ENCODE results near the gene TSGA10.
"Not testable (repeated sequence)": the region's sequence is repeated elsewhere in the genome, so short reads cannot be mapped to it uniquely, and the experiment has no call there.

The TSGA10 gene, protein sequence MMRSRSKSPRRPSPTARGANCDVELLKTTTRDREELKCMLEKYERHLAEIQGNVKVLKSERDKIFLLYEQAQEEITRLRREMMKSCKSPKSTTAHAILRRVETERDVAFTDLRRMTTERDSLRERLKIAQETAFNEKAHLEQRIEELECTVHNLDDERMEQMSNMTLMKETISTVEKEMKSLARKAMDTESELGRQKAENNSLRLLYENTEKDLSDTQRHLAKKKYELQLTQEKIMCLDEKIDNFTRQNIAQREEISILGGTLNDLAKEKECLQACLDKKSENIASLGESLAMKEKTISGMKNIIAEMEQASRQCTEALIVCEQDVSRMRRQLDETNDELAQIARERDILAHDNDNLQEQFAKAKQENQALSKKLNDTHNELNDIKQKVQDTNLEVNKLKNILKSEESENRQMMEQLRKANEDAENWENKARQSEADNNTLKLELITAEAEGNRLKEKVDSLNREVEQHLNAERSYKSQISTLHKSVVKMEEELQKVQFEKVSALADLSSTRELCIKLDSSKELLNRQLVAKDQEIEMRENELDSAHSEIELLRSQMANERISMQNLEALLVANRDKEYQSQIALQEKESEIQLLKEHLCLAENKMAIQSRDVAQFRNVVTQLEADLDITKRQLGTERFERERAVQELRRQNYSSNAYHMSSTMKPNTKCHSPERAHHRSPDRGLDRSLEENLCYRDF

DNA sequence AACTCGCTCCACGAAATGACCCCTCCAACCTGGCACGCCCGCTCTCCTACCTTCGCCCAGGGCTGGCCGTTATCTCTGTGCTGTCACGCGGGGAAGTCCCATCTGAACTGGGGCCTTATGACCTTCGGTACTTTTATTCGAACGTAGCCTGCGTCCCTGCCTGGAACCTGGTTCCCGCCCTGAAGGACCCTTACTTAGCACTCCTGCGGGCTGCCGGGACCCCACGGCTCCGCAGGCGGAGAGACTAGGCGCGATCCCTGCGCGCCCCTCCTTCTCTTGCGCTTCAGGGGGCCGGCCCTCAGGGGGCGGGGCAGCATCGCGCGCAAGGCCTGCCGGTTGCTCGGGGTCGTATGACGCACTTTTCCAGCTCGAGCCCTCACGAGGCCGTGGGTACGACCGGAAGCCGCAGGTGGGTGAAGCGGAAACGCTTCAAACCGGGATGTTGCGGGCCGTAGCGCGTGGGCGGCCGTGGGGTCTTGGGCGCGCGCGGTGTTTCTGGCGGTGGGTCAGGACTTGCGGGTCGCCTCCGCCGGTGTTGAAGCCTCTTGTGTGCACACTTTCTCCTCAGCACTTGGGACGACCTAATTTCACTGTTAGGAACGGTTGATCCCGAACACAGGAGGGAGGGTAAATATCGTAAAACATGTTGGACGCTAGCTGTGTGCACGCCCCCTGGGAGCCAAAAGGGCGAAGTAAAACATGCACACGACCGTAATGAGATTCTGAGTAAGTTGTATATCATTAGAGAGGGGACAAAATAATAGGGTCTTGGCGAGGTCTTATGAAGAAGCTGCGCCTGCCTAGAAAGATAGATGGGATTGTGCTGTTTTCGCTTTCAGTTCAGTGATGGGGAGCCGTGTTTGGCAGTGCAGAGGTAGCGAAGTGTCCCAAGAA is at the start of gene TSGA10, which contains the start of gene LIPT1:
TSS of gene TSGA10 (minus strand) at position 300 of the 894 bp plus-strand sequence. CDS start 45,503 bp downstream, outside the sequence.
TSS of gene LIPT1 (plus strand) at position 325 of the 894 bp plus-strand sequence. CDS start 6,991 bp downstream, outside the sequence.
- peak; percentile 89 for DNase-seq

DNA sequence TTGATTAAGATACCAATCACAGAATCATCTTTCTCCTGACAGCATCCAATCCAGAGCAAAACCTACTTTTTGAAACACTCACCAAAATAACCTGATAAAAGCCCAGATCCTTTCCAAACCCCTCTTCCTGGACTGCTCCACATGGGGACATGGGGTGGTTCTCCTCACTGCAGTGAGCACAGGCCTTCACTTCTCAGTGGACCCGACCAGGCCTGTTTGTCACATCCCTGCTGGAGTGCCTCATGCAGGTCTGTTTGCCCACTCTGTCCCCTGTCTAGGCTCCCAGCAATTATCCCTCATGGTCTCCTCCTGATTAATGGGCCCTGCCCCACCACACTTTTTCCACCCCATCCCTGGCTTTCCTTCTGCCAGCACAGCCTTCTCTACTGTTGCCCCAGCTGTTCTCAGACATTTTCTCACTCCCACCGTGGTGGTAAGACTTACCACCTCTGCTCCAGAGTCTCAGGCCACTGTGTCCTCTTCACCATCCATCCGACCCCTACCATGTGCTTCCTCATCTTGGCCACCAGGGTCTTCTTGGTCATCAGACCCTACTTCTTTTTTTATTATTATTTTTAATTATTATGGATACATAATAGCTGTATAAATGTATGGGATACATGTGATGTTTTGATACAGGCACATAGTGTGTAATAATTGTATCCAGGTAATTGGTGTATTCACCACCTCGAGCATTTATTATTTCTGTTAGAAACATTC is 47.4 kb upstream of the TSGA10 start:
- no peak for DNase-seq

DNA sequence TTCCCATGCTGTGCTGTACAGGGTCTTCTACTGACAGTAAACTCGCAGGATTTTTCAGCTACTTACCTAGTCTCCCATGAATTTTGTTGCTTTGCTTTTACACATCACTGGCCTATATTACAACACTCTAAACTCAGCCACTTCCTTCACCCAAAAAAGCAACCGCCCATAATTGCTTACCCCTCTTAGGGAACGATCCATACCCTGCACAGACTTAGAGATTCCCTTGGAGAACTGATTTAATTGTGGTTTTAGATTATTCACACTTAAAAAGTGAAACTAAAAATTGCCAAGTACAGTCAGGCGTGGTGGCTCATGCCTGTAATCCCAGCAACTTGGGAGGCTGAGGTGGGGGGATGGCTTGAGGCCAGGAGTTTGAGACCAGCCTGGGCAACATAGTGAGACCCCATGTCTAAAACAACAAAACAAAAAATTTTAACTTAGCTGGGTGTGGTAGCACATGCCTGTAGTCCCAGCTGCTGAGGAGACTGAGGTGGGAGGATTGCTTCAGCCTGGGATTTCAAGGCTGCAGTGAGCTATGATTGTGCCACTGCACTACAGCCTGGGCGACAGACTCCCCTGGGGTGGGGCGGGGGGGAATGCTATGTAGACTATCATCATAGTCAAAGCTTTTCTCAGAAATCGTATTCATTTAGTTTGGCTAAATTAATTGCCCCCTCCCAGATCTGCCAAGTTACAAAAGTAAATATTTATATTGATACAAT is 45.5 kb upstream of the TSGA10 start:
- no peak for DNase-seq

DNA sequence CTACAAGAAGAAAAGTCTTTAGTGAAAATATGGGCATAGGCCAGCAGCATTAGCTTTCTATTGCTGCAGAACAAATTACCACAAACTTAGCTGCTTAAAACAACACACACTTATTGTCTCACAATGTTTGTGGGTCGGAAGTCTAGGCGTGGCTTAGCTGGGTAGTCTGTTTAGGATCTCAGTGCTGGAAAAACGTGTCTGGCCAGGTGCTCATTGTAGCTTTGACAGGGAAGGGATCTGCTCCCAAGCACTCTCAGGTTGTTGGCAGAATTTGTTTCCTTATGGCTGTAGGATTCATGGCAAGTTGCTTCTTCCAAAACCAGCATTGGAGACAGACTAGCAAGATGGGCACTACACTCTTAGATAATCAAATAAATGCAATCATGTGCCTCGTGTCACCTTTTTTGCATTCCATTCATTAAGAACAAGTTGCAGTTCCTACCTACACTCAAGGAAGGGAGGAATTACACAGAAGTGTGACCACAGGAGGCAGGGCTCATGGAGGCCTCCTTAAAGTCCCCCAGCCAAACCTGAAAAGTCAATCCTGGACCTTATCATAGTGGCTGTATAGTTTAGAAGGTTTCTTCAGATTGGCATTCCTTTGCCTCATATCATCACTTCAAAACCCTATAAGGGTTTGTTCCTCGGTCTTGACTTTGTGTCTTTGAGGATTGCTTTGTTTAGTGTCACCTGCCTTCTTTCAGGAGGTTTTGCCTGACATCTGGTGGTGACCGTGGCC is 43.5 kb upstream of the TSGA10 start:
- DNase-seq = no peak

DNA sequence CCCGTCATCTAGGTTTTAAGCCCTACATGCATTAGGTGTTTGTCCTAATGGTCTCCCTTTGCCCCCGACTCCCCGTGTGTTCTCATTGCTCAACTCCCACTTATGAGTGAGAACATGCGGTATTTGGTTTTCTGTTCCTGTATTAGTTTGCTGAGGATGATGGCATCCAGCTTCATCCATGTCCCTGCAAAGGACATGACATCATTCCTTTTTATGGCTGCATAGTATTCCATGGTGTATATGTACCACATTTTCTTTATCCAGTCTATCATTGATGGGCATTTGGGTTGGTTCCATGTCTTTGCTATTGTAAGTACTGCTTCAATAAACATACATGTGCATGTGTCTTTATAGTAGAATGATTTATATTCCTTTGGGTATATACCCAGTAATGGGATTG is 37.6 kb upstream of the TSGA10 start:
- DNase-seq = not testable (repeated sequence)

DNA sequence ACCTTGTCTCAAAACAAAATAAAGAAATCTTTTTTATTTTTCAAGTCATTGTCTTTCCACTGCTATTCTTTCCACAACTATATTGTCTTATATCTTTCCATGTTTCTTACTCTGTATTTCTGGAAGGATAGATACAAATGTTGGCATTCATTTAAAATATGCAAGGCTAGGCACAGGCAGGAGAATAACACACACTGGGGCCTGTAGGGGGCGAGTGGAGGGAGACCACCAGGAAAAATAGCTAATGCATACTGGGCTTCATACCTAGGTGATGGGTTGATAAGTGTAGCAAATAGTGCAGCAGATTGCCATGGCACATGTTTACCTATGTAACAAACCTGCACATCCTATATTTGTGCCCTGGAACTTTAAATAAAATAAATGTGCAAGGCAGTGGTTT is 35.8 kb upstream of the TSGA10 start:
- no peak for DNase-seq

DNA sequence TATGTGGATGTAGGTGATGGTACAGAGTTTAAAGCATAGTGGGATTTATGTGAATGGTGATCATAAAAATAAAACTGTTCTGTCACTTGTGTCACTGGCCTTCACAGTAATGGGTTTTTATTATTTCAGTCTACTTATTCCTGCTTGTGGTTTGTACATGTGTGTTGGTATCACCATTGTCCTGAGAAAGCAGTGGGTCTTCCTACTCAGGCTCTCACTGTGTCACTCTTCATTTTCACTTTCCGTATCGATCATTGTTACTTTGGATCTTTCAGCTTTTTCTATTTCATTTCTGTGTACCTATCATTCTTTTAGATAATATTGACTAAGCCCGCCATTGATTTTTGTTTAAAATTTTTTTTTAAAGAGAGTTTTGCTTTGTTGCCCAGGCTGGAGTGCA is 33.6 kb upstream of the TSGA10 start:
- DNase-seq = no peak

DNA sequence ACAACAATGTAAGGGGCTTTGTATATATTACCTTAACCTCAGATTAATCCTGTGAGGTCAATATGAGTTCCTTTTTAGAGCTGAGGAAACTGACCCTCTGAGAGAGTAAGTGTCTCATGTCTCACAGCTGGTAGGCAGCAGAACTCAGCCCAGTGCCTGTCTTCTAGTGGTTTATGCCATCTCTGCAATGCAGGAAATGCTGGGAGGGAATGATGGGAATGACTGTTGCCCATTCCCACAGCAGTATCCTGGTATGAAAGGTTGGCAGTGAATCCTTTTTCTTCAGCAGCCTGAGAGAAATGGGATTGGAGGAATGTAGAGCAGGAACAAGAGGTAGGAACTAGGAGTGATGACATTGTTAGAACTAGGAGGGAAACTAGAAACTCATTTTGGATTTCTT is 32.3 kb upstream of the TSGA10 start:
- no peak for DNase-seq

DNA sequence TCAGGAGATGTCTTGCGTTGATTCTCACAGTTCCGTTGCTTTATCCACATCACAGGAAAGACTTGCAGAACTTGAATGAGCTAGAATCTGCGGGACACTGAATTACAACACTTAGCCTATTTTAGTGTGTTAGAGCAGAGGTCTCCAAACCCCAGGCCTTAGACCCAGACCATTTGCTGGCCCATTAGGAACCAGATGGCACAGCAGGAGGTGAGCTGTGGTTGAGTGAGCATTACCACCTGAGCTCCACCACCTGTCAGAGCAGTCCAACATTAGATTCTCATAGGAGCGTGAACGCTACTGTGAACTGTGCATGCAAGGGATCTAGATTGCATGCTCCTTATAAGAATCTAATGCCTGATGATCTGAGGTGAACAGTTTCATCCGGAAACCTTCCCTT is 30.1 kb upstream of the TSGA10 start:
- DNase-seq = no peak

DNA sequence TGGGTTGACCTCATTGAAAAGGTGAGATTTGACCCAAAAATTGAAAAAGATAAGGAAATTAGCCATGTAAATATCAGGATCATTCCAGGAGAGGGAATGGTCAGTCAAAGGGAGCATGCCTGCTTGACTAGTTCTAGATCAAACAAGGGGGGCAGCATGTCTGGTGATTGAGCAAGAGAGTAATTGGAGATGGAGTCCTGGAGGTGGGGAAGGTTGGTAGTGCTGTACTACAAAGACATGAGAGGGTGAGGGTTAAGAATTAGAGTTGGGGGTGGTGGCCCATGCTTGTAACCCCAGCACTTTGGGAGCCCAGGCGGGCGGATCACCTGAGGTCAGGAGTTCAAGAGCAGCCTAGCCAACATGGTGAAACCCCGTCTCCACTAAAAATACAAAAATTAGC is 28.3 kb upstream of the TSGA10 start:
- DNase-seq = no peak

DNA sequence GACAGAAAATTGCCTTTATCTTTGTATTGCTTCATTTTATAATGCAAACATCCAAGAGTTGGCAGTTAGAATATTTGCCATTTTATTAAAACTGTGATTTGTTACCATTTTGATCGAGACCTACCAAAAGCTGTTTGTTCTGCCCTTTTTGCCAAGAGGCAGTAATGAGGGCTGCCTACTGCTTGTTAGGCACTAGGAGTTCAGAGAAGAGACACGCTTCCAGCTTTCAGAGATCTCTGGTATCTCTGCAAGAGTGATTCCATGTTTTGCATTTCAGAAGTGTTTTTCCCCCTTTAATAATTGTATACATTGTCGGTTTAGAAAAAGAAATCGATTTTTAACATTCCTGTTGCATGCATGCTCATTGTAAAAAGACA is 26.9 kb upstream of the TSGA10 start:
- no peak for DNase-seq

DNA sequence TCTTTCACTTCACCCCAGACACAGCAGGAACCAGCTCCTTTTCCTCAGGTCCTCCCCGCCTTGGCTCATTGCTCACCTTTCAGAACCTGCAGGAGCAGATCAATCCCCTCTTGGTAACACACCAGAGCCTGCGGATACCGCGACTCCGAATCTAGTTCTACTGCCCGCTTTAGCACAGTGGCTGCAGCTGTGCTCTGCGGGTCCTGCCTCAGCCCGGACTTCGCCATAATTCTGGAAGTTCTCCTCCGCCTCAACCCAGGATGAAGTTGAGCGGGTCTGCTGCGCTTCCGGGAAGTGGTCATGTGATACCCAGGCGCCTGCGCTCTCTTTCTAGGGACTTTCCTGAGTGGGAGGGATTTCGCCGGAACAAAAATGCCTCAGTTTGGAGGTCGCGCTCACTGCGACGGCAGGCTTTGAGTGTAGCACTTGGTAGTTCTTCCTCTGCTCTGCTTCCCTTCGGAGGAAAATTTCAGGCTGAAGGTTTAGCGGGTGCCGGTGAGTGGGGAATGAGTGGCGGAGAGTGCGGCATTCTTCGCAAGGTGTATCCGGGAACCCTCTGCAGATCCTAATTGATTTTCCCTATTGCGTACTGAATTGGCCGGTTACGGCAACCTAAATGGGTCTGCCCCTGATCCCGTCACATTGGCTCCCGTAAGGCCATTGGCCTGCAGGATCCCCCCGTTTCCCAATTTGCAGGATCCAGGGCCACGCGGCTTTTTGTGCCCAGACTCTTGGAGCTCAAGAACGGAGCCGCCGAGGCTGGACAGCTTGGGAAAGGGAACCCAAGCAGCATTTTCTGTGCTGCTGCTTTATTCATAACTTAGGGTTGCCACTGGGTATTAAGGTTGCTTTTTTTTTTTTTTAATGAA is 26.2 kb upstream of the TSGA10 start, which contains the start of the genes MITD1 and MRPL30:
TSS of gene MITD1 (minus strand) at position 304 of the 869 bp plus-strand sequence. CDS start at position 227, 77 bp downstream.
TSS of gene MRPL30 (plus strand) at position 430 of the 869 bp plus-strand sequence. CDS start 5,020 bp downstream, outside the sequence.
- DNase-seq = peak; percentile 84

DNA sequence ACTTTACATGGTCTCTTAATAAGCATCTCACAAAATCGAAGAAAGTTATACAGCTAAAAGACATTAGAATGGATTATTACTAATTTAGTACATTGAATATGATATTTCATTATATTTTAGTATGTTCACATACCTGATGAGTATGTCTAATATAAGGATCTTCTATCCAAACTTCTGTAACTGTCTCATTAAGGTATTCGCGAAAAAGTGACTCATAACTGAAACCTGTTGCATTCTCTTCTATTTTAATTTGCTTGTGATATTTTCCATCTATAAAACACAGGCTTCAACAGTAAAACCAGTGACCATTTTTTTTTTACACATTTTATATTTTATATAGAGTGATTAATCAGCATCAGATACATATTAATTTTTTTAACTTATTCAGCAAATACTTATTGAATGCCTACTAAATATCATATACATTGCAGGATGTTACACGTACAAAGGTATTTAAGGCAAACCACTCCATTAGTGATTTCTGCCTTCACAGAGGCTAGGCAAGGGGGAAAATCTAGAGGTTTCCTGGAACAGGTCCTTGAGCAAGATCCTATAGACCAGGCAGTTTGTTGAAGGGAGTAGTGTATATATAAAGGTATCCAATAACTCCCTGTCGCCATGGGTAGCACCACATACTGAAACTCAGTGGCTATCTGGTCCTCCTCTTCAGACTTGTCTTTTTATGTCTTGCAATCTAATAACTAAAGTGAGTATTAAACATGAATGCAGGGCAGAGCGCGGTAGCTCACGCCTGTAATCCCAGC is 16.8 kb upstream of the TSGA10 start:
- no peak for DNase-seq

DNA sequence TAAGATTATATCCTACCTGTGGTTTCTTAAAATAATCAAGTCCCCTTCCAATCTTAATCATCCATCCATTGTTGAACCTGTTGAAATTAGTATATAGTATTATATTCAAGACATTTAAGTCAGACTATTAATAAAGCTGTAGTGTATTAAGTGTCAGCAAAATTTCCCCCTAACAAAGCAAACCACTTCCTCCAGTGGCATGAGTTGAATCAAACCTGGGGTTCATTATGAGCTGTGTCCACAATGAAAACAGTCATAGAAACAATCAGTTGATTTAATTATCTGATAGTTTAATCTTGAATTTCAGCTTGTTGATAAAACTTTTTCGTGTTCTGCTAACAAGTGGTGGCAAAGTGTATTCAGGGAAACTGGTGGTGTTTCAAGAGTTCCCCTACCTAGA is 14.8 kb upstream of the TSGA10 start:
- no peak for DNase-seq

DNA sequence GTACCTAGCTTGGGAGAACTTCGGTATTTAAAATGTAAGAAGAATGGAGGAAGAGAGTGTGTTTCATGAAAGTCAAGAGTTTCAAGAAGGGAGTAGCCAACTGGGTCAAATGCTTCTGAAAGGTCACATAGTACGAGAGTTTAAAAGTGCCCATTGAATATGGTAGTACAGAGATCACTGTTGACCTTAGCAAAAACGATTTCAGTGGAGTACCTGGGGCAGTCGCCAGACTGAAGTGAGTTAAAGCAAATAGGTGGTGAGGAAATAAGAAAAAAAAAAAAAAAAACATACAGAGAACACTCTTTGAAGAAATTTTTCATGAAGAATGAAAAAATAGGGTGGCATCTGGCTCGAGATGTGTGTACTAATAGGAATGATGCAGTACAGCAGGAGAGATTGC is 11.5 kb upstream of the TSGA10 start:
- no peak for DNase-seq

DNA sequence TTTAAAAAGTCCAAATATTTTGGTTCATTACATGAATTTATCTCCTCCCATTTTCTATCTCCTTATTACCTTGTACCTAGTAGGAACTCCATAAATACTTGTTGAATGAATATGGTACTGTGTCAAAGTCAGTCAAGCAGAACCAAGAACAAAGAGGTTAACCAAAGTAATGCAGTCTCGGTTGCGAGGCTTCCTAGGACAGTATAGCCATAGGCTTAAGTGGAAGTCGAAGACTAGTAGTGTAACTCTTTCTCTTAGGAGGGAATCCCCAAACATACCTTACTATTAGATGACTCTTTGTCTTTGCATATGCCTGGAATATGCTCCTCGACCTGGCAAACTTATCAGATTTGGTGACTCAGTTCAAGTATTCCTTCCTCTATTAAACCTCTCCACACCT is 4.9 kb upstream of the TSGA10 start:
- DNase-seq = no peak

DNA sequence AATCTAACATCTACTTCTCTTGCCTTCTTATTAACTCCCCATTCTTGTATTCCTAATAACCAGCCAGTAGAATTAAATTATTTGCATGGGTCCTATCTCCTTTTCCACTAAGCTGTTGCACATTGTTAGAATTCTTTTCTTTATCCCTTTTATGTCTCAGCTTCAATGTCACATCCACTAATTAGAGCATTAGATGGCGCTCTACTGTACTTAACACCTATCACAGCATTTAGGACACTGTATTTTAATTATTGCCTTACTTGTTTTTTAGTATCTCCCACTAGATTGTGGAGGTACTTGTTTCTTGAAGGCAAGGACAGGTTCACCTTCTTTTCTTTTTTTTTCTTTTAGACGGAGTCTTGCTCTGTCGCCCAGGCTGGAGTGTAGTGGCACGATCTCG is 3.9 kb upstream of the TSGA10 start:
- DNase-seq = no peak

DNA sequence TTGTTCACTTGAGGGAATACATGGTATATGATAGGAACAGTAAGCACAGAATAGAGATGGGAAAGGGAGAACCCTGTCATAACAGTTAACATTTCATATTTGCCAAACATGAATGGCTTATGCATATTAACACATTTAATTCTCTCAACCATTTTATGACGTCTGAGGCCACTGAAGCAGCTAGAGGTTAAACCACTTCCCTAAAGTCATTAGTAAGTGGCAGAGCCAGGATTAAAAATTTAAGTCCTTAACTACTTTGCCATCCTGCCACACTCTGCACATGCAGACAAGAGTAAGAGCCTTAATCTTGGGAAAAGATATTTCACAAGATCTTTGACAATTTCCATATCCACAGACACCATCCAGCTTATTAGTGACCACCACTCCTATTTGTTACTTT is 2.1 kb upstream of the TSGA10 start:
- no peak for DNase-seq

Measured in activated CD4-positive, CD25-positive, alpha-beta regulatory T cell treated with anti-CD3 and anti-CD28 coated beads, Interleukin-2, amount 50 U/mL, for 72 hours (primary cell).